ENCODE data around the gene C6orf118. TPM values are rescaled to one million over a fixed set of nuclear protein-coding genes. Genes with fewer than 3 reads are reported as not detected.
A peak's percentile ranks its signal among the peaks of the same experiment; 100 is the strongest.

C6orf118 gene
- total RNA-seq (1 to 10 TPM in 1 of 5 donors, not detected in 4; 1.3 TPM), polyA plus RNA-seq (under 1 TPM in 1 of 3 donors, not detected in 2; 0.31 TPM)
- long read RNA-seq, donor 1: 0 reads
- long read RNA-seq, donor 2: 0 reads
- long read RNA-seq, donor 3: 0 reads
- long read RNA-seq, donor 4: 0 reads
- long read RNA-seq, donor 5: 0 reads
- long read RNA-seq, donor 6: 0 reads
- long read RNA-seq, donor 7: 0 reads
- long read RNA-seq, donor 8: 0 reads
- long read RNA-seq, donor 9: 0 reads
- long read RNA-seq, donor 10, partial matches to known transcripts: 0 of 1 reads
- long read RNA-seq, donor 10, other reads (novel, unspliced or antisense): 0 of 1 reads

- no peak for TF ChIP-seq POLR2AphosphoS5 (IDR thresholded peaks at IDR 0.05)
- no peak for TF ChIP-seq CTCF (IDR thresholded peaks at IDR 0.05)
- no peak for TF ChIP-seq POLR2A (IDR thresholded peaks at IDR 0.05)
- TF ChIP-seq EP300 (IDR thresholded peaks at IDR 0.05): no peak
- no peaks in the 10 kb centered on the region for H3K9me3 ChIP-seq
- peaks cover 0 to 17% (median 8%) of the 10 kb centered on the region in 4 donors for H3K4me1 ChIP-seq
- 6 to 8% (median 7%) methylated on average over 34 to 35 of the region's 35 CpGs for WGBS, 5 donors
- H3K4me3 ChIP-seq: peak within 1 kb of the TSS; percentile 41 to 50 (median 46)
- DNase-seq: peak in 1 of 2 donors; percentile 96
- H3K36me3 ChIP-seq: no peaks in the 10 kb centered on the region
- intact Hi-C loops (cut with DNase I; ENCODE audit: low total_unique reads): no loop called here
- no peaks in the 10 kb centered on the region for H3K27me3 ChIP-seq
- H3K27ac ChIP-seq: peak within 1 kb of the TSS in 1 of 5 donors; percentile 15
Observed at GRCh38 chr6:165308926-165309731, at the start of gene C6orf118. Gene C6orf118 (minus strand): TSS chr6:165309605. CDS start chr6:165309586, 19 bp downstream.

GRCh38 chr6:165345700-165346099, 36.3 kb upstream of the C6orf118 start:
- Histone ChIP-seq H3K27me3 (no peaks in the 10 kb centered on the region), H3K27ac (no peak overlapping the region), H3K4me1 (no peaks in the 10 kb centered on the region), H3K9me3 (peaks cover 0 to 13% (median 4%) of the 10 kb centered on the region in 4 donors), H3K36me3 (peaks cover 0 to 8% (median 0%) of the 10 kb centered on the region in 4 donors), H3K4me3 (no peak overlapping the region)
- DNase-seq: no peak
- WGBS, 5 donors: 72 to 78% (median 74%) methylated on average over 4 of the region's 4 CpGs
- intact Hi-C loops (cut with DNase I; ENCODE audit: low total_unique reads): no loop called here
- TF ChIP-seq POLR2AphosphoS5 (IDR thresholded peaks at IDR 0.05) (no peak), CTCF (IDR thresholded peaks at IDR 0.05) (no peak), EP300 (IDR thresholded peaks at IDR 0.05) (no peak), POLR2A (IDR thresholded peaks at IDR 0.05) (no peak)

GRCh38 chr6:165340532-165340931, 31.1 kb upstream of the C6orf118 start:
- Histone ChIP-seq H3K4me1 (no peaks in the 10 kb centered on the region), H3K27me3 (no peaks in the 10 kb centered on the region), H3K36me3 (peaks cover 0 to 4% (median 0%) of the 10 kb centered on the region in 4 donors), H3K27ac (no peak overlapping the region), H3K4me3 (no peak overlapping the region), H3K9me3 (no peaks in the 10 kb centered on the region)
- no peak for DNase-seq
- intact Hi-C loops (cut with DNase I; ENCODE audit: low total_unique reads): no loop called here
- TF ChIP-seq POLR2AphosphoS5 (IDR thresholded peaks at IDR 0.05) (no peak), POLR2A (IDR thresholded peaks at IDR 0.05) (no peak), CTCF (IDR thresholded peaks at IDR 0.05) (no peak), EP300 (IDR thresholded peaks at IDR 0.05) (no peak)
- 62 to 78% (median 74%) methylated on average over 5 of the region's 5 CpGs for WGBS, 5 donors

- H3K4me3 ChIP-seq: no peak overlapping the region
- no peak for TF ChIP-seq POLR2AphosphoS5 (IDR thresholded peaks at IDR 0.05)
- no peak for TF ChIP-seq POLR2A (IDR thresholded peaks at IDR 0.05)
- no peak for TF ChIP-seq CTCF (IDR thresholded peaks at IDR 0.05)
- no peak for TF ChIP-seq EP300 (IDR thresholded peaks at IDR 0.05)
- peaks cover 0 to 19% (median 15%) of the 10 kb centered on the region in 4 donors for H3K9me3 ChIP-seq
- H3K27ac ChIP-seq: no peak overlapping the region
- intact Hi-C loops (cut with DNase I; ENCODE audit: low total_unique reads): no loop called here
- no peak for DNase-seq
- H3K27me3 ChIP-seq: no peaks in the 10 kb centered on the region
- 84 to 91% (median 88%) methylated on average over 7 of the region's 7 CpGs for WGBS, 5 donors
- no peaks in the 10 kb centered on the region for H3K36me3 ChIP-seq
- no peaks in the 10 kb centered on the region for H3K4me1 ChIP-seq
Observed at GRCh38 chr6:165325609-165326008, 16.2 kb upstream of the C6orf118 start.

Data from stomach (tissue), 19 donors.